Osteoblast (primary cell): ENCODE results near the gene KLHL28. TPM values are rescaled to one million over a fixed set of nuclear protein-coding genes. Genes with fewer than 3 reads are reported as not detected.

Experiments
- DNase-seq: peaks from one replicate; pipeline ENCODE4 v3.0.0; 2011; ENCODE audit warnings: low spot score, mixed read lengths; ENCODE audit not compliant: insufficient read length; ENCODE audit errors: missing footprints
- H2AFZ ChIP-seq: 2 replicates; pipeline ENCODE4 v1.6.0; 2011; ENCODE audit warnings: mild to moderate bottlenecking, low read length
- H3K27ac ChIP-seq: 2 replicates; pipeline ENCODE4 v1.5.1; 2011; ENCODE audit warnings: mild to moderate bottlenecking, low read depth, low read length, moderate library complexity
- H3K27me3 ChIP-seq: 2 replicates; pipeline ENCODE4 v1.6.0; 2012; ENCODE audit warnings: mild to moderate bottlenecking, control low read depth, inconsistent platforms, low read length, moderate library complexity; ENCODE audit not compliant: insufficient read depth
- H3K36me3 ChIP-seq: 2 replicates; pipeline ENCODE4 v1.5.1; 2011; ENCODE audit warnings: mild to moderate bottlenecking, low read length, control low read depth, moderate library complexity; ENCODE audit not compliant: insufficient read depth
- H3K4me1 ChIP-seq: 2 replicates; pipeline ENCODE4 v1.5.1; 2011; ENCODE audit warnings: mild to moderate bottlenecking, low read length, control low read depth, moderate library complexity; ENCODE audit not compliant: insufficient read depth
- H3K4me2 ChIP-seq: 2 replicates; pipeline ENCODE4 v1.6.0; 2011; ENCODE audit warnings: mild to moderate bottlenecking, low read length; ENCODE audit not compliant: insufficient read depth
- H3K4me3 ChIP-seq: fragments of 200-600 bp; sonication (generic); 3 replicates; pipeline ENCODE4 v1.5.1; 2012; ENCODE audit warnings: mild to moderate bottlenecking, low read length, inconsistent platforms; ENCODE audit not compliant: insufficient read depth
- H3K79me2 ChIP-seq: 2 replicates; pipeline ENCODE4 v1.6.0; 2012; ENCODE audit warnings: mild to moderate bottlenecking, low read length, control low read depth, inconsistent platforms; ENCODE audit not compliant: insufficient read depth
- H3K9me3 ChIP-seq: 2 replicates; pipeline ENCODE4 v1.5.1; 2011; ENCODE audit warnings: low read depth, low read length, control low read depth
- H4K20me1 ChIP-seq: 2 replicates; pipeline ENCODE4 v1.6.0; 2012; ENCODE audit warnings: mild to moderate bottlenecking, low read length, control low read depth; ENCODE audit not compliant: insufficient read depth
- total RNA-seq: library from RNA; depleted of rRNA; stranded (reverse); fragments of >200 nt; gene quantifications from 2 replicates; pipeline ENCODE4 v1.2.3, GENCODE V29; 2012
- TF ChIP-seq, protein P1 (sequence below): IDR thresholded peaks from 2 replicates; pipeline ENCODE4 v1.5.1; 2011; ENCODE audit warnings: mild to moderate bottlenecking, low read depth, low read length, moderate library complexity; ENCODE audit errors: extremely low read depth

KLHL28 gene
- total RNA-seq, 1 donor: 11.9 TPM

GRCh38 chr14:44955528-44955927 is 6.2 kb downstream of the KLHL28 start:
- Histone ChIP-seq H3K36me3 (no peaks in the 10 kb centered on the region), H3K4me3 (no peak overlapping the region), H3K4me2 (no peak overlapping the region), H3K4me1 (no peaks in the 10 kb centered on the region), H4K20me1 (peaks cover 11% of the 10 kb centered on the region), H2AFZ (no peak overlapping the region), H3K27ac (no peak overlapping the region), H3K79me2 (peaks cover 87% of the 10 kb centered on the region), H3K9me3 (no peaks in the 10 kb centered on the region), H3K27me3 (no peaks in the 10 kb centered on the region)
- TF ChIP-seq, protein P1, sequence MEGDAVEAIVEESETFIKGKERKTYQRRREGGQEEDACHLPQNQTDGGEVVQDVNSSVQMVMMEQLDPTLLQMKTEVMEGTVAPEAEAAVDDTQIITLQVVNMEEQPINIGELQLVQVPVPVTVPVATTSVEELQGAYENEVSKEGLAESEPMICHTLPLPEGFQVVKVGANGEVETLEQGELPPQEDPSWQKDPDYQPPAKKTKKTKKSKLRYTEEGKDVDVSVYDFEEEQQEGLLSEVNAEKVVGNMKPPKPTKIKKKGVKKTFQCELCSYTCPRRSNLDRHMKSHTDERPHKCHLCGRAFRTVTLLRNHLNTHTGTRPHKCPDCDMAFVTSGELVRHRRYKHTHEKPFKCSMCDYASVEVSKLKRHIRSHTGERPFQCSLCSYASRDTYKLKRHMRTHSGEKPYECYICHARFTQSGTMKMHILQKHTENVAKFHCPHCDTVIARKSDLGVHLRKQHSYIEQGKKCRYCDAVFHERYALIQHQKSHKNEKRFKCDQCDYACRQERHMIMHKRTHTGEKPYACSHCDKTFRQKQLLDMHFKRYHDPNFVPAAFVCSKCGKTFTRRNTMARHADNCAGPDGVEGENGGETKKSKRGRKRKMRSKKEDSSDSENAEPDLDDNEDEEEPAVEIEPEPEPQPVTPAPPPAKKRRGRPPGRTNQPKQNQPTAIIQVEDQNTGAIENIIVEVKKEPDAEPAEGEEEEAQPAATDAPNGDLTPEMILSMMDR: no peak
- DNase-seq: no peak

DNA sequence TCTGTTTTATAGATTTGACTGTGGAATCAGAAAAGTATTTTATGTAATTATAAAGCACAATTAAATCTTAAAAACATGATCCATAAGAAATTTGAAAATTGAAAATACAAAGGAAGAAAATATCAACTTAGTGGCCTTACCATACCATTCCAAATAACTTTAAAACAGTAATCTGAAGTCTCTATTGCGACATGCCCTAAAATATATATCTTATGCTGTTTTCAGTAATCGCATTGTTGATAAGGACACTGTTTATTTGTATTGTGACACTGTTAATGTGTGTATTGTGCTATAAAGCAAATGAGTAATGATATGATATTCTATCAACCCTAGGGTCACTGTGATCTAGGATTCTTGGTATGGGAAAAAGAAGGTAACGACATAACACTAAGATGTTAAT is 7.0 kb downstream of the KLHL28 start:
- Histone ChIP-seq H3K4me2 (no peak overlapping the region), H3K4me3 (no peak overlapping the region), H3K4me1 (no peaks in the 10 kb centered on the region), H3K36me3 (no peaks in the 10 kb centered on the region), H3K27me3 (no peaks in the 10 kb centered on the region), H3K27ac (no peak overlapping the region), H3K79me2 (peaks cover 86% of the 10 kb centered on the region), H2AFZ (no peak overlapping the region), H4K20me1 (peaks cover 11% of the 10 kb centered on the region), H3K9me3 (no peaks in the 10 kb centered on the region)
- TF ChIP-seq, protein P1: no peak
- DNase-seq: no peak

GRCh38 chr14:44952391-44953110 is 9.2 kb downstream of the KLHL28 start:
- Histone ChIP-seq H3K27me3 (no peaks in the 10 kb centered on the region), H4K20me1 (peaks cover 3% of the 10 kb centered on the region), H3K4me2 (no peak overlapping the region), H3K4me3 (no peak overlapping the region), H3K36me3 (no peaks in the 10 kb centered on the region), H2AFZ (no peak overlapping the region), H3K27ac (no peak overlapping the region), H3K9me3 (no peaks in the 10 kb centered on the region), H3K79me2 (peaks cover 83% of the 10 kb centered on the region), H3K4me1 (no peaks in the 10 kb centered on the region)
- TF ChIP-seq, protein P1: no peak
- DNase-seq: no peak

DNA sequence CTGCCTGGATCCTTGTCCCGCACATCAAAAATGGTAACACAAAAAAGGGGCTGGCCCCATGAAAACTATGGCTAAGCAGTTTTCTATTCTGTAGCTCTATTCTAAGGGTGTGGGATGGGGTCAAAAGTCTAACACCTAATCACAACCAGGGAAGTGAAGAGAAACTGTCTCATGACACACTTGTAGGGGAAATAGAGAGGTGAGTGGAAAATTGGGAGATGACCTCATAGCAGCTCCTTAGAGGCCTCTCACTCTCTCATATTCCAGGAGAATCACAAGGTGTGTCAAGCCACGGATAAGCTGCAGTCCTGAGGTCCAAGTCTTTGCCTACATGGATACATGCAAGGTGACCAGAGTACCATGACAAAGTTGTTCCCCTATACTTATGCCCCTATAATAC is 10.7 kb downstream of the KLHL28 start:
- Histone ChIP-seq H3K4me3 (no peak overlapping the region), H3K79me2 (peaks cover 77% of the 10 kb centered on the region), H3K4me1 (no peaks in the 10 kb centered on the region), H3K27ac (no peak overlapping the region), H3K36me3 (no peaks in the 10 kb centered on the region), H4K20me1 (no peaks in the 10 kb centered on the region), H3K27me3 (no peaks in the 10 kb centered on the region), H3K9me3 (no peaks in the 10 kb centered on the region), H3K4me2 (no peak overlapping the region), H2AFZ (no peak overlapping the region)
- TF ChIP-seq, protein P1: no peak
- DNase-seq: no peak
